Muscle layer of colon (tissue), 2 donors: ENCODE results near the gene FBXL20.
"Not testable (repeated sequence)": the region's sequence is repeated elsewhere in the genome, so short reads cannot be mapped to it uniquely, and the experiment has no call there.

ENCODE experiments used
- H3K27ac ChIP-seq: one replicate; pipeline ENCODE4 v1.7.0; 2013; ENCODE audit warnings: low read depth, mild to moderate bottlenecking, low read length, moderate library complexity
- H3K27me3 ChIP-seq, 2 donors: one replicate each; pipeline ENCODE4 v1.7.0; 2013; ENCODE audit warnings: low read length in 2 of 2, mild to moderate bottlenecking in 2 of 2; ENCODE audit not compliant: insufficient read depth in 2 of 2, control insufficient read depth in 1 of 2
- H3K36me3 ChIP-seq: one replicate; pipeline ENCODE4 v1.7.0; 2013; ENCODE audit warnings: mild to moderate bottlenecking, low read length; ENCODE audit not compliant: insufficient read depth
- H3K4me1 ChIP-seq: one replicate; pipeline ENCODE4 v1.7.0; 2013; ENCODE audit warnings: mild to moderate bottlenecking, low read length; ENCODE audit not compliant: insufficient read depth
- H3K4me3 ChIP-seq, 2 donors: one replicate each; pipeline ENCODE4 v1.7.0; 2013; ENCODE audit warnings: low read length in 2 of 2, low read depth in 1 of 2, mild to moderate bottlenecking in 1 of 2, moderate library complexity in 1 of 2
- H3K9ac ChIP-seq: one replicate; pipeline ENCODE4 v1.7.0; 2013; ENCODE audit warnings: low read length
- H3K9me3 ChIP-seq: one replicate; pipeline ENCODE4 v1.7.0; 2013; ENCODE audit warnings: mild to moderate bottlenecking, low read length
- donor health status: abdominal sarcoma.
- donor health status: Adenocarcinoma of cecum.

FBXL20 gene

GRCh38 chr17:39277110-39277509 lies 124.3 kb downstream of the FBXL20 start:
- H3K4me1 ChIP-seq: no peaks in the 10 kb centered on the region
- H3K9me3 ChIP-seq: no peaks in the 10 kb centered on the region
- no peak overlapping the region for H3K4me3 ChIP-seq
- H3K27me3 ChIP-seq: no peaks in the 10 kb centered on the region
- no peak overlapping the region for H3K9ac ChIP-seq
- no peak overlapping the region for H3K27ac ChIP-seq
- peaks cover 30% of the 10 kb centered on the region for H3K36me3 ChIP-seq

- Histone ChIP-seq H3K9ac (no peak overlapping the region), H3K4me3 (no peak overlapping the region), H3K9me3 (no peaks in the 10 kb centered on the region), H3K27me3 (no peaks in the 10 kb centered on the region), H3K36me3 (peaks cover 30% of the 10 kb centered on the region), H3K4me1 (no peaks in the 10 kb centered on the region), H3K27ac (no peak overlapping the region)
These were observed 125.3 kb downstream of the FBXL20 start for GRCh38 chr17:39276113-39276512.

- H3K36me3 ChIP-seq: peaks cover 45% of the 10 kb centered on the region
- no peak overlapping the region for H3K27ac ChIP-seq
- no peak overlapping the region for H3K4me3 ChIP-seq
- no peaks in the 10 kb centered on the region for H3K9me3 ChIP-seq
- no peak overlapping the region for H3K9ac ChIP-seq
- no peaks in the 10 kb centered on the region for H3K27me3 ChIP-seq
- H3K4me1 ChIP-seq: no peaks in the 10 kb centered on the region
These were observed 129.9 kb downstream of the FBXL20 start for GRCh38 chr17:39271546-39271945.

- Histone ChIP-seq H3K4me1 (no peaks in the 10 kb centered on the region), H3K36me3 (peaks cover 44% of the 10 kb centered on the region), H3K27me3 (no peaks in the 10 kb centered on the region)
These were observed 130.5 kb downstream of the FBXL20 start for GRCh38 chr17:39270923-39271322.

GRCh38 chr17:39264119-39264518 lies 137.3 kb downstream of the FBXL20 start:
- peaks cover 51% of the 10 kb centered on the region for H3K36me3 ChIP-seq
- no peaks in the 10 kb centered on the region for H3K27me3 ChIP-seq

More at GRCh38 chr17:39270923-39271322, 130.5 kb downstream of the FBXL20 start:
- Histone ChIP-seq H3K9ac (no peak overlapping the region), H3K27ac (no peak overlapping the region), H3K4me3 (no peak overlapping the region), H3K9me3 (no peaks in the 10 kb centered on the region)

GRCh38 chr17:39261286-39261685 lies 140.1 kb downstream of the FBXL20 start:
- no peaks in the 10 kb centered on the region for H3K9me3 ChIP-seq
- H3K27me3 ChIP-seq: no peaks in the 10 kb centered on the region
- H3K4me3 ChIP-seq: no peak overlapping the region
- H3K9ac ChIP-seq: no peak overlapping the region
- peaks cover 55% of the 10 kb centered on the region for H3K36me3 ChIP-seq
- no peak overlapping the region for H3K27ac ChIP-seq
- H3K4me1 ChIP-seq: no peaks in the 10 kb centered on the region

More at GRCh38 chr17:39264119-39264518, 137.3 kb downstream of the FBXL20 start:
- no peak overlapping the region for H3K9ac ChIP-seq
- H3K9me3 ChIP-seq: no peaks in the 10 kb centered on the region
- no peaks in the 10 kb centered on the region for H3K4me1 ChIP-seq
- H3K27ac ChIP-seq: no peak overlapping the region
- no peak overlapping the region for H3K4me3 ChIP-seq

GRCh38 chr17:39252788-39253460 lies 148.5 kb downstream of the FBXL20 start:
- Histone ChIP-seq H3K9ac (no peak overlapping the region), H3K9me3 (no peaks in the 10 kb centered on the region), H3K27me3 (no peaks in the 10 kb centered on the region), H3K4me3 (no peak overlapping the region), H3K36me3 (peaks cover 22% of the 10 kb centered on the region), H3K27ac (no peak overlapping the region), H3K4me1 (no peaks in the 10 kb centered on the region)

- Histone ChIP-seq H3K36me3 (peaks cover 14% of the 10 kb centered on the region), H3K27me3 (no peaks in the 10 kb centered on the region), H3K4me1 (no peaks in the 10 kb centered on the region), H3K27ac (no peak overlapping the region), H3K4me3 (no peak overlapping the region), H3K9me3 (no peaks in the 10 kb centered on the region), H3K9ac (no peak overlapping the region)
These were observed 149.4 kb downstream of the FBXL20 start for GRCh38 chr17:39251997-39252396.

GRCh38 chr17:39250076-39250475 lies 151.3 kb downstream of the FBXL20 start:
- not testable (repeated sequence) for H3K4me3 ChIP-seq, H3K4me1 ChIP-seq, H3K9me3 ChIP-seq, H3K27me3 ChIP-seq, H3K27ac ChIP-seq, H3K9ac ChIP-seq
- peaks cover 14% of the 10 kb centered on the region for H3K36me3 ChIP-seq

GRCh38 chr17:39246274-39246673 lies 155.2 kb downstream of the FBXL20 start:
- no peak overlapping the region for H3K27ac ChIP-seq
- no peaks in the 10 kb centered on the region for H3K36me3 ChIP-seq
- no peak overlapping the region for H3K9ac ChIP-seq
- no peak overlapping the region for H3K4me3 ChIP-seq
- H3K27me3 ChIP-seq: no peaks in the 10 kb centered on the region
- H3K9me3 ChIP-seq: no peaks in the 10 kb centered on the region
- H3K4me1 ChIP-seq: no peaks in the 10 kb centered on the region

- Histone ChIP-seq H3K4me1 (no peaks in the 10 kb centered on the region), H3K9me3 (no peaks in the 10 kb centered on the region), H3K27ac (no peak overlapping the region), H3K36me3 (no peaks in the 10 kb centered on the region), H3K4me3 (no peak overlapping the region), H3K27me3 (peaks cover 0 to 2% of the 10 kb centered on the region in 2 donors), H3K9ac (no peak overlapping the region)
These were observed 156.5 kb downstream of the FBXL20 start for GRCh38 chr17:39244600-39245570.
